ENCODE results near the gene ZC3HAV1. TPM values are rescaled to one million over a fixed set of nuclear protein-coding genes. Genes with fewer than 3 reads are reported as not detected.

Gene ZC3HAV1
- total and polyA plus RNA-seq, 9 of the 15 experiments (the other 6 are each of a cell fraction or from before 2014, with no cell fraction given) = 11.9 to 40.5 (median 23.9) TPM

DNA sequence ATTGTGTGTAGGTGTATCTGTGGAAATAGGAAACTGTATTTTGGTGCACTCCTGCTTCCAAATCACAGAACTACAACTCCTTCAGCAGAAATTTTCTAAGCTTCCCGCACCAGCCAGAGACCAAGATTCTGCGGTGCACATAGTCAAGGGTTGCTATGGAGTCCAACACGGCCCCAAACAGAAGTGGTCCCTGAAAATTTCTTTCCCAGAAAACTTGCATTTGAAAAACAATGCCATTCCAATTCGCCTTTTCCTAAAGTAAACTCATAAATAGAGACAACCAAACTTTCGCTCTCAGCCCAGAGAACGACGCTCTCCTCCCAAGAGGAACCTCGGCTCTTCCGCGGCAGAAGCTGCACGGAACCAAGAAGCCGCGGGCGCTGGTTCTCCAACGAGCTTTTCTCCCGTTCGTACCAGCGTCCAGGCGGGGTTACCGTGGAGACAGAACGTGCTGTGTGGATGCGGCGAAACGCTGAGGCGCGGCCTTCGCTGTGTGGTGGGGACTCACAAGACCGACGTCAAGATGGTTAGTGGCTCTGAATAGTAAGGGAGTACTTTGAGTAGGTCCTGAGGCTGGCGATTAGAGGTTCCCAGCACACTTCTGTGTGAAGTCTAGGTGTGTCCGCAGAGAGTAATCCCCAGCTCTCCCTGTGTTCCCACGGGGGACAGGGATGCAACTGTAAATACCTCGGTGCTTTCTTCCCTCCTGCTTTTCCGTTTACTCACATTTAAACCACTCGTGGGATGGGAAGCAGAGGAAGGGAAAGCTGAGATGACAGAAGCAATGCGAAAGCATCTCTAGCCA is 24.0 kb upstream of the ZC3HAV1 start (continued):
- TF ChIP-seq ASH1L (IDR thresholded peaks at IDR 0.05; ENCODE audit: borderline replicate concordance, low read depth, partially characterized antibody) (no peak), MTA3 (IDR thresholded peaks at IDR 0.05; ENCODE audit: borderline replicate concordance) (peak; percentile 90; the same call in 1 of the 2 replicates), SRF (CRISPR knock-in tag; IDR thresholded peaks at IDR 0.05) (peak in 1 of 2 experiments; percentile 74; a peak in 2 of 4 replicates), KLF6 (CRISPR knock-in tag; IDR thresholded peaks at IDR 0.05; ENCODE audit: borderline replicate concordance) (no peak; the same call in 1 of the 2 replicates), L3MBTL2 (IDR thresholded peaks at IDR 0.05) (peak; percentile 97), MTA2 (IDR thresholded peaks at IDR 0.05; ENCODE audit: low read depth) (no peak), NEUROD1 (IDR thresholded peaks at IDR 0.05; ENCODE audit: borderline replicate concordance, low read depth, low read length, partially characterized antibody) (peak; percentile 95), RUNX1 (IDR thresholded peaks at IDR 0.05; ENCODE audit: low read depth) (peak; percentile 59; the same call in 1 of the 2 replicates), RFX7 (CRISPR knock-in tag; IDR thresholded peaks at IDR 0.05) (no peak), ZNF77 (CRISPR knock-in tag; IDR thresholded peaks at IDR 0.05) (no peak), ZNF764 (CRISPR knock-in tag; IDR thresholded peaks at IDR 0.05; ENCODE audit: low read depth) (no peak), ZBTB8A (IDR thresholded peaks at IDR 0.05; ENCODE audit: partially characterized antibody) (no peak), HDGF (IDR thresholded peaks at IDR 0.05) (no peak), RCOR1 (IDR thresholded peaks at IDR 0.05; ENCODE audit: borderline replicate concordance in 1 of 2, low read depth in 2 of 2, low read length in 2 of 2) (peak; percentile 52 to 96; a peak in 3 of 4 replicates), ELF4 (CRISPR knock-in tag; IDR thresholded peaks at IDR 0.05) (peak; percentile 23; the same call in 1 of the 2 replicates), ZNF316 (IDR thresholded peaks at IDR 0.05) (no peak)
- TF ChIP-seq, protein P1, sequence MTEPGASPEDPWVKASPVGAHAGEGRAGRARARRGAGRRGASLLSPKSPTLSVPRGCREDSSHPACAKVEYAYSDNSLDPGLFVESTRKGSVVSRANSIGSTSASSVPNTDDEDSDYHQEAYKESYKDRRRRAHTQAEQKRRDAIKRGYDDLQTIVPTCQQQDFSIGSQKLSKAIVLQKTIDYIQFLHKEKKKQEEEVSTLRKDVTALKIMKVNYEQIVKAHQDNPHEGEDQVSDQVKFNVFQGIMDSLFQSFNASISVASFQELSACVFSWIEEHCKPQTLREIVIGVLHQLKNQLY (CRISPR knock-in tag; conservative IDR thresholded peaks at IDR 0.05) = no peak
- TF ChIP-seq, protein P2, sequence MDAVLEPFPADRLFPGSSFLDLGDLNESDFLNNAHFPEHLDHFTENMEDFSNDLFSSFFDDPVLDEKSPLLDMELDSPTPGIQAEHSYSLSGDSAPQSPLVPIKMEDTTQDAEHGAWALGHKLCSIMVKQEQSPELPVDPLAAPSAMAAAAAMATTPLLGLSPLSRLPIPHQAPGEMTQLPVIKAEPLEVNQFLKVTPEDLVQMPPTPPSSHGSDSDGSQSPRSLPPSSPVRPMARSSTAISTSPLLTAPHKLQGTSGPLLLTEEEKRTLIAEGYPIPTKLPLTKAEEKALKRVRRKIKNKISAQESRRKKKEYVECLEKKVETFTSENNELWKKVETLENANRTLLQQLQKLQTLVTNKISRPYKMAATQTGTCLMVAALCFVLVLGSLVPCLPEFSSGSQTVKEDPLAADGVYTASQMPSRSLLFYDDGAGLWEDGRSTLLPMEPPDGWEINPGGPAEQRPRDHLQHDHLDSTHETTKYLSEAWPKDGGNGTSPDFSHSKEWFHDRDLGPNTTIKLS (IDR thresholded peaks at IDR 0.05; ENCODE audit: borderline replicate concordance, low read depth) = peak; percentile 77
- TF ChIP-seq, protein P3, sequence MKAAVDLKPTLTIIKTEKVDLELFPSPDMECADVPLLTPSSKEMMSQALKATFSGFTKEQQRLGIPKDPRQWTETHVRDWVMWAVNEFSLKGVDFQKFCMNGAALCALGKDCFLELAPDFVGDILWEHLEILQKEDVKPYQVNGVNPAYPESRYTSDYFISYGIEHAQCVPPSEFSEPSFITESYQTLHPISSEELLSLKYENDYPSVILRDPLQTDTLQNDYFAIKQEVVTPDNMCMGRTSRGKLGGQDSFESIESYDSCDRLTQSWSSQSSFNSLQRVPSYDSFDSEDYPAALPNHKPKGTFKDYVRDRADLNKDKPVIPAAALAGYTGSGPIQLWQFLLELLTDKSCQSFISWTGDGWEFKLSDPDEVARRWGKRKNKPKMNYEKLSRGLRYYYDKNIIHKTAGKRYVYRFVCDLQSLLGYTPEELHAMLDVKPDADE (conservative IDR thresholded peaks at IDR 0.05; ENCODE audit: control insufficient read depth, low read depth, low read length) = peak; percentile 94

Data from K562 (cell line).